Liver (tissue), 9 donors: ENCODE data around the gene PRKN. TPM values are rescaled to one million over a fixed set of nuclear protein-coding genes. Genes with fewer than 3 reads are reported as not detected.

Experiments
- DNase-seq: peaks from one replicate; pipeline ENCODE4 v3.0.0-alpha.2; 2017; ENCODE audit warnings: low spot score
- H3K27ac ChIP-seq, 2 donors: one replicate each; pipeline ENCODE4 v1.7.0; 2013; ENCODE audit warnings: inconsistent platforms in 2 of 2, low read length in 2 of 2, control low read depth in 1 of 2, low read depth in 1 of 2, mild to moderate bottlenecking in 1 of 2
- H3K27me3 ChIP-seq, 4 donors: one replicate each; pipeline versions ENCODE4 v1.6.1 to v1.7.0; 2013; ENCODE audit warnings: low read length in 3 of 4, inconsistent platforms in 1 of 4, mild to moderate bottlenecking in 1 of 4, moderate library complexity in 1 of 4; ENCODE audit not compliant: control insufficient read depth in 4 of 4, insufficient read depth in 4 of 4
- H3K36me3 ChIP-seq, 4 donors: one replicate each; pipeline versions ENCODE4 v1.6.1 to v1.7.0; 2013; ENCODE audit warnings: low read length in 3 of 4, mild to moderate bottlenecking in 3 of 4, low read depth in 1 of 4, moderate library complexity in 1 of 4; ENCODE audit not compliant: control insufficient read depth in 4 of 4, insufficient read depth in 3 of 4
- H3K4me1 ChIP-seq, 4 donors: one replicate each; pipeline versions ENCODE4 v1.6.1 to v1.7.0; 2013; ENCODE audit warnings: low read length in 3 of 4, mild to moderate bottlenecking in 3 of 4, moderate library complexity in 1 of 4; ENCODE audit not compliant: control insufficient read depth in 4 of 4, insufficient read depth in 4 of 4
- H3K4me3 ChIP-seq, 3 donors: one replicate each; pipeline versions ENCODE4 v1.6.1 to v1.7.0; 2013; ENCODE audit warnings: low read length in 3 of 3, control low read depth in 1 of 3, low read depth in 1 of 3, mild to moderate bottlenecking in 1 of 3
- H3K9ac ChIP-seq, 2 donors: one replicate each; pipeline ENCODE4 v1.7.0; 2013; ENCODE audit warnings: low read length in 2 of 2, mild to moderate bottlenecking in 2 of 2, moderate library complexity in 2 of 2, control low read depth in 1 of 2, low read depth in 1 of 2
- H3K9me3 ChIP-seq, 4 donors: one replicate each; pipeline versions ENCODE4 v1.6.1 to v1.7.0; 2013; ENCODE audit warnings: low read length in 3 of 4; ENCODE audit not compliant: control insufficient read depth in 4 of 4
- EGR1 ChIP-seq, 2 donors: IDR thresholded peaks; 2 replicates each; pipeline ENCODE4 v1.6.1; 2016 to 2018; ENCODE audit warnings: antibody characterized with exemption in 2 of 2, low read depth in 2 of 2
- FOXA1 ChIP-seq: IDR thresholded peaks from 2 replicates; pipeline ENCODE4 v1.6.1; 2016; ENCODE audit warnings: antibody characterized with exemption
- FOXA2 ChIP-seq: IDR thresholded peaks from 2 replicates; pipeline ENCODE4 v1.6.1; 2016; ENCODE audit warnings: antibody characterized with exemption
- GABPA ChIP-seq, 2 donors: IDR thresholded peaks in 1 of 2; conservative IDR thresholded peaks in 1 of 2; 2 replicates each; pipeline ENCODE4 v1.6.1; 2016; ENCODE audit warnings: antibody characterized with exemption in 2 of 2, mild to moderate bottlenecking in 1 of 2, moderate library complexity in 1 of 2
- HNF4A ChIP-seq, 2 donors: conservative IDR thresholded peaks; 2 replicates each; pipeline ENCODE4 v1.6.1; 2016; ENCODE audit warnings: antibody characterized with exemption in 2 of 2, mild to moderate bottlenecking in 2 of 2
- HNF4G ChIP-seq: IDR thresholded peaks from 2 replicates; pipeline ENCODE4 v1.6.1; 2016; ENCODE audit warnings: antibody characterized with exemption
- JUND ChIP-seq, 2 donors: IDR thresholded peaks; 2 replicates each; pipeline ENCODE4 v1.6.1; 2016; ENCODE audit warnings: antibody characterized with exemption in 2 of 2
- NR2F2 ChIP-seq: IDR thresholded peaks from 2 replicates; pipeline ENCODE4 v1.6.1; 2016; ENCODE audit warnings: antibody characterized with exemption
- RAD21 ChIP-seq, 2 donors: IDR thresholded peaks; 2 replicates each; pipeline ENCODE4 v1.6.1; 2016; ENCODE audit warnings: antibody characterized with exemption in 2 of 2, mild to moderate bottlenecking in 2 of 2
- RXRA ChIP-seq, 2 donors: IDR thresholded peaks; 2 replicates each; pipeline ENCODE4 v1.6.1; 2017 to 2018; ENCODE audit warnings: antibody characterized with exemption in 2 of 2, mild to moderate bottlenecking in 1 of 2
- SP1 ChIP-seq: IDR thresholded peaks from 2 replicates; pipeline ENCODE4 v1.6.1; 2018; ENCODE audit warnings: antibody characterized with exemption, mild to moderate bottlenecking
- TAF1 ChIP-seq: conservative IDR thresholded peaks from 2 replicates; pipeline ENCODE4 v1.6.1; 2016; ENCODE audit warnings: antibody characterized with exemption, mild to moderate bottlenecking
- YY1 ChIP-seq: IDR thresholded peaks from 2 replicates; pipeline ENCODE4 v1.6.1; 2016; ENCODE audit warnings: antibody characterized with exemption, mild to moderate bottlenecking
- WGBS: extraction: QIAGEN DNeasy Blood & Tissue Kit; methylation state at CpG from one replicate; pipeline ENCODE4 v1.1.7; 2013; 5-methylcytosine and 5-hydroxymethylcytosine counted together
- polyA plus RNA-seq, 2 donors: library from polyadenylated mRNA; stranded (reverse) in 1 of 2; unstranded in 1 of 2; fragments of 200-250 nt in 1 of 2; fragments of >200 nt in 1 of 2; fragmentation: Nextera tagmentation in 1 of 2; extraction: Ambion mirVana in 1 of 2; gene quantifications; one replicate each; pipeline versions ENCODE4 v1.2.1 to v1.2.3, GENCODE V29; 2013 to 2015
- total RNA-seq, 2 donors: library from RNA; depleted of rRNA; stranded (reverse); fragments of >200 nt; gene quantifications; one replicate each; pipeline ENCODE4 v1.2.3, GENCODE V29; 2014
- TF ChIP-seq, protein P1 (sequence below): IDR thresholded peaks from 2 replicates; pipeline ENCODE4 v1.6.1; 2016; ENCODE audit warnings: antibody characterized with exemption
- TF ChIP-seq, protein P2 (sequence below): IDR thresholded peaks from 2 replicates; pipeline ENCODE4 v1.6.1; 2016; ENCODE audit warnings: antibody characterized with exemption
- TF ChIP-seq, protein P3 (sequence below): fragments of 150-350 bp; IDR thresholded peaks from 2 replicates; pipeline ENCODE4 v1.5.1; 2017; ENCODE audit warnings: improper control_type of control experiment, low read depth, low read length; ENCODE audit not compliant: missing input control
- TF ChIP-seq, protein P4 (sequence below): IDR thresholded peaks from 2 replicates; pipeline ENCODE4 v1.6.1; 2016; ENCODE audit warnings: antibody characterized with exemption
- TF ChIP-seq, protein P5 (sequence below): IDR thresholded peaks from 2 replicates; pipeline ENCODE4 v1.6.1; 2016; ENCODE audit warnings: antibody characterized with exemption, mild to moderate bottlenecking
- donor health status: healthy.
- donor health status: healthy.
- donor health status: healthy.
- donor health status: healthy.
- donor health status: healthy.

The PRKN gene
- total and polyA plus RNA-seq, 4 donors = 0.47 to 4.1 (median 3.2) TPM

DNA sequence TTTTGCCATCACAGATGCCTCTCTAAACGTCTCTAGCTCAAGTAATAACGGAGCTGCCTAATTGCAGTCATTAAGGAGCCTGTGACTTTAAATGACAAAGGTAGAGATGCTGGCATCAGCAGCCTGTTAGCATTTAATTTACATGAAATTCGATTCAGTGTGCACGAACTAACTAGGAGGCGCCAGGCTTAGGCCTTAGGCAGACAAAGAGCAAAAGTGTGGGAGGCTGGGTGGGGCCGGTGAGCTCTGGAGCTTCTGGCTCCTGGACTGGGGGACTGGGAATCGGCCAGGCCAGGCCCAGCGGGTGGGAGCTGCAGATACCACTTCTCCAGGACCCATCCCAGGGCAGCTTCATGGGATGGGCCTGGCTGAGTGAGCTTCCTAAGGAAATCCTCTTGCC, 1283.7 kb downstream of the PRKN start:
- Histone ChIP-seq H3K27ac (no peak overlapping the region), H3K4me1 (no peaks in the 10 kb centered on the region), H3K4me3 (no peak overlapping the region), H3K9me3 (no peaks in the 10 kb centered on the region), H3K9ac (no peak overlapping the region), H3K36me3 (no peaks in the 10 kb centered on the region), H3K27me3 (no peaks in the 10 kb centered on the region)
- DNase-seq = no peak
- TF ChIP-seq EGR1 (IDR thresholded peaks at IDR 0.05; ENCODE audit: low read depth in 2 of 2) (no peak), NR2F2 (no peak), FOXA1 (no peak), TAF1 (no peak), RAD21 (IDR thresholded peaks at IDR 0.05) (no peak), FOXA2 (no peak), HNF4G (no peak), SP1 (no peak), JUND (IDR thresholded peaks at IDR 0.05) (no peak), RXRA (IDR thresholded peaks at IDR 0.05) (no peak), HNF4A (conservative IDR thresholded peaks at IDR 0.05) (no peak), YY1 (no peak), GABPA (IDR thresholded peaks at IDR 0.05 in 1 of 2, conservative IDR thresholded peaks at IDR 0.05 in 1 of 2) (no peak)
- TF ChIP-seq, protein P1, sequence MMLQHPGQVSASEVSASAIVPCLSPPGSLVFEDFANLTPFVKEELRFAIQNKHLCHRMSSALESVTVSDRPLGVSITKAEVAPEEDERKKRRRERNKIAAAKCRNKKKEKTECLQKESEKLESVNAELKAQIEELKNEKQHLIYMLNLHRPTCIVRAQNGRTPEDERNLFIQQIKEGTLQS = no peak
- TF ChIP-seq, protein P2, sequence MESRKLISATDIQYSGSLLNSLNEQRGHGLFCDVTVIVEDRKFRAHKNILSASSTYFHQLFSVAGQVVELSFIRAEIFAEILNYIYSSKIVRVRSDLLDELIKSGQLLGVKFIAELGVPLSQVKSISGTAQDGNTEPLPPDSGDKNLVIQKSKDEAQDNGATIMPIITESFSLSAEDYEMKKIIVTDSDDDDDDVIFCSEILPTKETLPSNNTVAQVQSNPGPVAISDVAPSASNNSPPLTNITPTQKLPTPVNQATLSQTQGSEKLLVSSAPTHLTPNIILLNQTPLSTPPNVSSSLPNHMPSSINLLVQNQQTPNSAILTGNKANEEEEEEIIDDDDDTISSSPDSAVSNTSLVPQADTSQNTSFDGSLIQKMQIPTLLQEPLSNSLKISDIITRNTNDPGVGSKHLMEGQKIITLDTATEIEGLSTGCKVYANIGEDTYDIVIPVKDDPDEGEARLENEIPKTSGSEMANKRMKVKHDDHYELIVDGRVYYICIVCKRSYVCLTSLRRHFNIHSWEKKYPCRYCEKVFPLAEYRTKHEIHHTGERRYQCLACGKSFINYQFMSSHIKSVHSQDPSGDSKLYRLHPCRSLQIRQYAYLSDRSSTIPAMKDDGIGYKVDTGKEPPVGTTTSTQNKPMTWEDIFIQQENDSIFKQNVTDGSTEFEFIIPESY = no peak
- TF ChIP-seq, protein P3, sequence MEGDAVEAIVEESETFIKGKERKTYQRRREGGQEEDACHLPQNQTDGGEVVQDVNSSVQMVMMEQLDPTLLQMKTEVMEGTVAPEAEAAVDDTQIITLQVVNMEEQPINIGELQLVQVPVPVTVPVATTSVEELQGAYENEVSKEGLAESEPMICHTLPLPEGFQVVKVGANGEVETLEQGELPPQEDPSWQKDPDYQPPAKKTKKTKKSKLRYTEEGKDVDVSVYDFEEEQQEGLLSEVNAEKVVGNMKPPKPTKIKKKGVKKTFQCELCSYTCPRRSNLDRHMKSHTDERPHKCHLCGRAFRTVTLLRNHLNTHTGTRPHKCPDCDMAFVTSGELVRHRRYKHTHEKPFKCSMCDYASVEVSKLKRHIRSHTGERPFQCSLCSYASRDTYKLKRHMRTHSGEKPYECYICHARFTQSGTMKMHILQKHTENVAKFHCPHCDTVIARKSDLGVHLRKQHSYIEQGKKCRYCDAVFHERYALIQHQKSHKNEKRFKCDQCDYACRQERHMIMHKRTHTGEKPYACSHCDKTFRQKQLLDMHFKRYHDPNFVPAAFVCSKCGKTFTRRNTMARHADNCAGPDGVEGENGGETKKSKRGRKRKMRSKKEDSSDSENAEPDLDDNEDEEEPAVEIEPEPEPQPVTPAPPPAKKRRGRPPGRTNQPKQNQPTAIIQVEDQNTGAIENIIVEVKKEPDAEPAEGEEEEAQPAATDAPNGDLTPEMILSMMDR = no peak
- TF ChIP-seq, protein P4, sequence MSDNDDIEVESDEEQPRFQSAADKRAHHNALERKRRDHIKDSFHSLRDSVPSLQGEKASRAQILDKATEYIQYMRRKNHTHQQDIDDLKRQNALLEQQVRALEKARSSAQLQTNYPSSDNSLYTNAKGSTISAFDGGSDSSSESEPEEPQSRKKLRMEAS = no peak
- 67% methylated on average over 8 of the region's 8 CpGs for WGBS

DNA sequence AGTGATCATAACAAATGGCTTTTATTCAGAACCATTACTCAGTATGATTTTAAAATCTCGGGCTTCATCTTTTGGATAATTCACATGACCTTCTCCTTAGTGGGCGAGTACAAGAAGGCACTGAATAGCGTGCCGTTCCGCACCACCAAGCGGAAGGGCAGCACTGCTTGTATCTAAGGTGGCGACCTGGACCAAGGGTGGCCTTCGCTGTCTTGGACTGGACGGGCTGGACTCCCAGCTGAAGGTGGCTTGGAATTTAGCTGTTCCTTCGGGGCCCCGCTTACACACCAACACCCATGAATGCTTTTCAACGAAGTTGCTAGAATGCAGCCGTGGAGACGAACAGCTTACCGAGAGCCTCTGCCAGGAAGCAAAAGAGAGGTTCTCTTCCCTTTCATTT, 1285.1 kb downstream of the PRKN start:
- Histone ChIP-seq H3K4me1 (no peaks in the 10 kb centered on the region), H3K4me3 (no peak overlapping the region), H3K27me3 (no peaks in the 10 kb centered on the region), H3K27ac (no peak overlapping the region), H3K36me3 (no peaks in the 10 kb centered on the region), H3K9me3 (no peaks in the 10 kb centered on the region), H3K9ac (no peak overlapping the region)
- no peak for TF ChIP-seq TAF1
- no peak for TF ChIP-seq YY1
- TF ChIP-seq HNF4A (conservative IDR thresholded peaks at IDR 0.05) = no peak
- TF ChIP-seq, protein P2 = no peak
- TF ChIP-seq, protein P5, sequence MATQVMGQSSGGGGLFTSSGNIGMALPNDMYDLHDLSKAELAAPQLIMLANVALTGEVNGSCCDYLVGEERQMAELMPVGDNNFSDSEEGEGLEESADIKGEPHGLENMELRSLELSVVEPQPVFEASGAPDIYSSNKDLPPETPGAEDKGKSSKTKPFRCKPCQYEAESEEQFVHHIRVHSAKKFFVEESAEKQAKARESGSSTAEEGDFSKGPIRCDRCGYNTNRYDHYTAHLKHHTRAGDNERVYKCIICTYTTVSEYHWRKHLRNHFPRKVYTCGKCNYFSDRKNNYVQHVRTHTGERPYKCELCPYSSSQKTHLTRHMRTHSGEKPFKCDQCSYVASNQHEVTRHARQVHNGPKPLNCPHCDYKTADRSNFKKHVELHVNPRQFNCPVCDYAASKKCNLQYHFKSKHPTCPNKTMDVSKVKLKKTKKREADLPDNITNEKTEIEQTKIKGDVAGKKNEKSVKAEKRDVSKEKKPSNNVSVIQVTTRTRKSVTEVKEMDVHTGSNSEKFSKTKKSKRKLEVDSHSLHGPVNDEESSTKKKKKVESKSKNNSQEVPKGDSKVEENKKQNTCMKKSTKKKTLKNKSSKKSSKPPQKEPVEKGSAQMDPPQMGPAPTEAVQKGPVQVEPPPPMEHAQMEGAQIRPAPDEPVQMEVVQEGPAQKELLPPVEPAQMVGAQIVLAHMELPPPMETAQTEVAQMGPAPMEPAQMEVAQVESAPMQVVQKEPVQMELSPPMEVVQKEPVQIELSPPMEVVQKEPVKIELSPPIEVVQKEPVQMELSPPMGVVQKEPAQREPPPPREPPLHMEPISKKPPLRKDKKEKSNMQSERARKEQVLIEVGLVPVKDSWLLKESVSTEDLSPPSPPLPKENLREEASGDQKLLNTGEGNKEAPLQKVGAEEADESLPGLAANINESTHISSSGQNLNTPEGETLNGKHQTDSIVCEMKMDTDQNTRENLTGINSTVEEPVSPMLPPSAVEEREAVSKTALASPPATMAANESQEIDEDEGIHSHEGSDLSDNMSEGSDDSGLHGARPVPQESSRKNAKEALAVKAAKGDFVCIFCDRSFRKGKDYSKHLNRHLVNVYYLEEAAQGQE = no peak
- TF ChIP-seq HNF4G = no peak
- TF ChIP-seq RAD21 (IDR thresholded peaks at IDR 0.05) = no peak
- TF ChIP-seq, protein P3 = no peak
- TF ChIP-seq RXRA (IDR thresholded peaks at IDR 0.05) = no peak
- TF ChIP-seq, protein P4 = no peak
- TF ChIP-seq JUND (IDR thresholded peaks at IDR 0.05) = no peak
- TF ChIP-seq SP1 = no peak
- no peak for TF ChIP-seq FOXA2
- no peak for TF ChIP-seq FOXA1
- no peak for TF ChIP-seq NR2F2
- no peak for TF ChIP-seq EGR1 (IDR thresholded peaks at IDR 0.05; ENCODE audit: low read depth in 2 of 2)
- WGBS = 93% methylated on average over 15 of the region's 15 CpGs
- DNase-seq = no peak
